Stimulated activated naive CD4-positive, alpha-beta T cell (primary cell): ENCODE measurements around the gene TCP11X1.
"Not testable (repeated sequence)": the region's sequence is repeated elsewhere in the genome, so short reads cannot be mapped to it uniquely, and the experiment has no call there.

Experiments
- DNase-seq, 6 experiments: peaks; one replicate each; lab custom pipeline; 2025; lab: John Stamatoyannopoulos, UW

Gene TCP11X1

DNA sequence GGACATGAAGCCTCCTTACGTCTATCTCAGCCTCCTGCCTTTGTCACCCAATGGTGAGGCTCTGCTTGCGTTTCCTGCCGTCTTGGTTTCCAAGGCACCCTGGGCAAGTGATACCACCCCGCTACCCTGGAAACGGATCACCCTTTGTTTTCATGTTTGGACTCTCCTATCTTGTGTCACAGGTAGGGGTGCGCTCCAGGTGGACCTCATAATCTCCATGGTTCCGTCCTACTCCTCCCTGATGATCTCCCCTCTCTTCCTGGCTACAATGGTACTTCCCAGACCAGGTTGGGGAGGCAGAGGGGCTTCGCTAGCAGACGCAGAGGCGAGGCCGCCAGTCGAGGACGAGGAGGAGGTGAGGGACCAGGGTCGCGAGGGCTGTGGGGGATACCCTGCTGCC, at the start of gene TCP11X1:
TSS of gene TCP11X1 (plus strand) at position 316 of the 400 bp plus-strand sequence.
- not testable (repeated sequence) for DNase-seq

DNA sequence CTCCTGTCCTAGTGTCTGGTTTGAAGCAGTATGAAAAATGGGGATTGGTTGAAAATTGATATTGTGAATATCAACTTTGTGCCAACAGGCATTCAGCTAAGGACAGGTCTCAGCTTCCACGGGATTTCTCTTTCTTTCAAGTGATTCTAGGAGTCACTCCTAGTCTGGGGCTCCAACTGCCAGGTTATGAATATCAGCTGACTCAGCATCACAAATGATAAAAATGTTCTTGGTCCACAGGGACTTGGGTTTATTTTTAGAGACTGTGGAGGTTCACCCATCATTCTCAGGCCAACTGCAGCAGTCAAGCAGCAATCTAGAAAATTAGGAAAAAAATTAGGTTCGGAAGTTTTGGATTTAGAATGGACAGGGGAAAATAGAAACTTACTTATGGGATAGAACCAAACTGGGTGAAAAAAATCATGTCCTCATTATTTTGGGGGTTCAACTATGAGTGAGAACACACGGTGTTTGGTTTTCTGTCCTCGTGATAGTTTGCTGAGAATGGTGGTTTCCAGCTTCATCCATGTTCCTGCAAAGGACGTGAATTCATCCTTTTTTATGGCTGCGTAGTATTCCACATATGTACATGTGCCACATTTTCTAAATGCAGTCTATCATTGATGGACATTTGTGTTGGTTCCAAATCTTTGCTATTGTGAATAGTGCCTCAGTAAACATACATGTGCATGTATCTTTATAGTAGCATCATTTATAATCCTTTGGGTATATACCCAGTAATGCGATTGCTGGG, 29.0 kb upstream of the TCP11X1 start:
- no peak for DNase-seq

DNA sequence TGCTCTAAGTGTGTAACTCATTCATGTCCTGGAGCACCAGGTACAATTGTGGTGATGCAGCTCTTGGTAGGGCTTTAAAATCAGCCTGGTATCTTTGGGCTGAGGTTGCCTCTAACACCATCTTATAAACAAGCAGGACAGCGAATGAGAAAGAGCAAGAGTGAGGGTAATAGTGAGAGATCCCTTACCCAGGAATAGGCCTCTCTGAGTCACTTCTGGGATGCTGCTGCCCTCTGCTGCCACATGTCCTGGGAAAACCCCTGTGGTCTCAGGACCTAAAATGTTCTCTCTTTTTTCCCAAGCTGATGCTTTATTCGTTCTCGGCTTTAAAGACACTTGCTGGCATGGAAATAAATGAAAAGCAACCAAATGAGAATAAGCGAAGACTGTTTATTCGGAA, 7.2 kb upstream of the TCP11X1 start:
- not testable (repeated sequence) for DNase-seq

- not testable (repeated sequence) for DNase-seq
These were observed 1.4 kb downstream of the TCP11X1 start for GRCh38 chrX:102216497-102216896.

- not testable (repeated sequence) for DNase-seq
These were observed 20.6 kb downstream of the TCP11X1 start for GRCh38 chrX:102235678-102236077.

GRCh38 chrX:102240265-102240664, 25.2 kb downstream of the TCP11X1 start:
- DNase-seq: not testable (repeated sequence)

DNA sequence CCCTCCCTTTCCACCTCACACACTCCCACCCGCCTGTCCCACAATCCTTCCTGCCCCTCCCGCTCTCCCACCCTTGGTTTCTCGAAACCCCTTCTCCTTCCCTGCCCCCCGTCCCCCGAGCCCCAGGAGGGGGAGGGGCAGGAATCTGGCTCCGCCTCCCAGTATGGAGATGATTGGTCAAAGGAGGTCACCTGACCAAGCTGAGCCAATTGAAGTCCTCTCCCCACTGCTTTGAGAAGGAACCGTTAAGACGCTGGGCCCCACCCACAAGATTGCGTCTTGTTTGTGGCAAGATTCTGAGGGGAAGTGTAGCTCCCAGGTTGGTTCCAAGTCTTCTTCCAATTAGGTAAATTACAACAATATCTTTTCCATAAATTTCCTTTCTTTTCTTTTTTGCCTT, 31.8 kb downstream of the TCP11X1 start, which contains the start of gene NXF2:
TSS of gene NXF2 (plus strand) at position 275 of the 400 bp plus-strand sequence. CDS start 59,912 bp downstream, outside the sequence.
- DNase-seq: not testable (repeated sequence)

GRCh38 chrX:102272231-102272630, 57.1 kb downstream of the TCP11X1 start:
- DNase-seq: not testable (repeated sequence)
